Erythroblast (primary cell): Measurements from ENCODE around the gene NLGN1.

Experiments
- GATA1 ChIP-seq: IDR thresholded peaks from 2 replicates; pipeline ENCODE4 v1.6.1; 2011; ENCODE audit warnings: low read depth, mild to moderate bottlenecking, control low read depth, low read length, moderate library complexity
- POLR2A ChIP-seq: IDR thresholded peaks from 2 replicates; pipeline ENCODE4 v1.6.1; 2011; ENCODE audit warnings: mild to moderate bottlenecking, low read length

- no peak for TF ChIP-seq POLR2A
- no peak for TF ChIP-seq GATA1
Observed at GRCh38 chr3:173568623-173569022, 171.1 kb downstream of the NLGN1 start.
